HepG2 (cell line): ENCODE data around the gene NDRG3. TPM values are rescaled to one million over a fixed set of nuclear protein-coding genes. Genes with fewer than 3 reads are reported as not detected.

Experiments
- BRD4 ChIP-seq: sonication (generic); formaldehyde crosslinking; IDR thresholded peaks from 2 replicates; pipeline ENCODE4 v1.4.0; 2020; ENCODE audit warnings: missing genetic modification reagents
- CC2D1A ChIP-seq: sonication (generic); formaldehyde crosslinking; IDR thresholded peaks from 2 replicates; pipeline ENCODE4 v1.8.1; 2023; ENCODE audit warnings: mild to moderate bottlenecking, missing genetic modification reagents
- CCDC6 ChIP-seq: sonication (generic); formaldehyde crosslinking; IDR thresholded peaks from 2 replicates; pipeline ENCODE4 v1.8.1; 2022; ENCODE audit warnings: mild to moderate bottlenecking, missing genetic modification reagents, moderate library complexity
- EHMT2 ChIP-seq: fragments of 200-600 bp; sonication (generic); IDR thresholded peaks from 2 replicates; pipeline ENCODE4 v1.7.0; 2017; ENCODE audit warnings: antibody characterized with exemption, low read depth, low read length, borderline replicate concordance
- GATAD1 ChIP-seq: IDR thresholded peaks from 2 replicates; pipeline ENCODE4 v1.6.1; 2016; ENCODE audit warnings: missing genetic modification reagents, missing compliant biosample characterization
- HNF1B ChIP-seq: sonication (generic); formaldehyde crosslinking; IDR thresholded peaks from 2 replicates; pipeline ENCODE4 v1.5.1; 2020; ENCODE audit warnings: mild to moderate bottlenecking, moderate library complexity, missing genetic modification reagents
- KDM5A ChIP-seq: fragments of 200-600 bp; sonication (generic); IDR thresholded peaks from 2 replicates; pipeline ENCODE4 v1.7.0; 2018; ENCODE audit warnings: antibody characterized with exemption, mild to moderate bottlenecking, low read length, borderline replicate concordance
- KLF16 ChIP-seq, 2 experiments: sonication (generic) in 1 of 2; formaldehyde crosslinking in 1 of 2; IDR thresholded peaks; 2 replicates each; pipeline versions ENCODE4 v1.6.1 to v1.8.0; 2016 to 2023; ENCODE audit warnings: missing genetic modification reagents in 2 of 2, missing compliant biosample characterization in 1 of 2
- PRPF4 ChIP-seq: fragments of 200-400 bp; formaldehyde crosslinking; IDR thresholded peaks from 2 replicates; pipeline ENCODE4 v1.6.1; 2016; ENCODE audit warnings: low read length, low read depth; ENCODE audit not compliant: poor library complexity, severe bottlenecking
- RARA ChIP-seq: IDR thresholded peaks from 2 replicates; pipeline ENCODE4 v1.6.1; 2016; ENCODE audit warnings: missing genetic modification reagents, missing compliant biosample characterization
- RCOR2 ChIP-seq: IDR thresholded peaks from 2 replicates; pipeline ENCODE4 v1.6.1; 2016; ENCODE audit warnings: missing biosample characterization, missing genetic modification reagents
- RXRA ChIP-seq: sonication (generic); formaldehyde crosslinking; IDR thresholded peaks from 2 replicates; pipeline ENCODE4 v1.5.1; 2020; ENCODE audit warnings: missing genetic modification reagents
- SRF ChIP-seq: IDR thresholded peaks from 2 replicates; pipeline ENCODE4 v1.6.1; 2011; ENCODE audit warnings: mild to moderate bottlenecking, low read depth, low read length, moderate library complexity
- STAG1 ChIP-seq: sonication (generic); formaldehyde crosslinking; IDR thresholded peaks from 2 replicates; pipeline ENCODE4 v1.4.0; 2020; ENCODE audit warnings: missing genetic modification reagents
- STAT5B ChIP-seq: sonication (generic); formaldehyde crosslinking; IDR thresholded peaks from 2 replicates; pipeline ENCODE4 v1.4.0; 2020; ENCODE audit warnings: missing genetic modification reagents
- SYNCRIP ChIP-seq: fragments of 200-400 bp; formaldehyde crosslinking; IDR thresholded peaks from 2 replicates; pipeline ENCODE4 v1.6.1; 2018; ENCODE audit warnings: mild to moderate bottlenecking, low read depth, low read length; ENCODE audit not compliant: insufficient read depth
- ZC3H13 ChIP-seq: sonication (generic); formaldehyde crosslinking; IDR thresholded peaks from 2 replicates; pipeline ENCODE4 v1.8.1; 2023; ENCODE audit warnings: mild to moderate bottlenecking, missing genetic modification reagents, moderate library complexity
- ZFAT ChIP-seq: sonication (generic); formaldehyde crosslinking; conservative IDR thresholded peaks from 2 replicates; pipeline ENCODE4 v1.8.1; 2023; ENCODE audit warnings: missing genetic modification reagents, inconsistent platforms
- ZFP90 ChIP-seq: sonication (generic); formaldehyde crosslinking; IDR thresholded peaks from 2 replicates; pipeline ENCODE4 v1.8.0; 2022; ENCODE audit warnings: missing genetic modification reagents, mild to moderate bottlenecking, inconsistent platforms, borderline replicate concordance
- ZNF264 ChIP-seq: sonication (generic); formaldehyde crosslinking; IDR thresholded peaks from 2 replicates; pipeline ENCODE4 v1.4.0; 2020; ENCODE audit warnings: missing genetic modification reagents
- ZNF468 ChIP-seq: sonication (generic); formaldehyde crosslinking; IDR thresholded peaks from 2 replicates; pipeline ENCODE4 v1.8.0; 2022; ENCODE audit warnings: mild to moderate bottlenecking, moderate library complexity, missing genetic modification reagents
- ZNF501 ChIP-seq: sonication (generic); formaldehyde crosslinking; IDR thresholded peaks from 2 replicates; pipeline ENCODE4 v1.5.1; 2020; ENCODE audit warnings: mild to moderate bottlenecking, moderate library complexity, missing genetic modification reagents
- ZNF710 ChIP-seq: sonication (generic); formaldehyde crosslinking; IDR thresholded peaks from 2 replicates; pipeline ENCODE4 v1.5.0; 2020; ENCODE audit warnings: mild to moderate bottlenecking, missing genetic modification reagents, borderline replicate concordance
- ZNF850 ChIP-seq: sonication (generic); formaldehyde crosslinking; conservative IDR thresholded peaks from 2 replicates; pipeline ENCODE4 v1.9.0; 2021; ENCODE audit warnings: mild to moderate bottlenecking, missing genetic modification reagents
- polyA plus RNA-seq, 8 experiments: library from polyadenylated mRNA; depleted of rRNA in 3 of 8; stranded (reverse) in 7 of 8; unstranded in 1 of 8; fragments of >200 nt; fragmentation: Illumina TruSeq in 4 of 8; extraction: Trizol in 4 of 8; gene quantifications; 2 replicates each; pipeline versions ENCODE4 v1.2.1 to v1.2.3, GENCODE V29; 2011 to 2016; ENCODE audit warnings: low read depth in 4 of 8, missing spikeins in 1 of 8, mixed read lengths in 1 of 8; ENCODE audit not compliant: insufficient read depth in 1 of 8
- total RNA-seq, 5 experiments: library from RNA; depleted of rRNA; stranded (reverse); fragments of >200 nt; fragmentation: Illumina TruSeq; extraction: Trizol; gene quantifications; 2 replicates each; pipeline ENCODE4 v1.2.3, GENCODE V29; 2016; ENCODE audit warnings: low read depth in 1 of 5

NDRG3 gene
- total and polyA plus RNA-seq, 2 of the 13 experiments (the other 11 are each of a cell fraction or from before 2014, with no cell fraction given): 36.0 to 40.5 TPM

DNA sequence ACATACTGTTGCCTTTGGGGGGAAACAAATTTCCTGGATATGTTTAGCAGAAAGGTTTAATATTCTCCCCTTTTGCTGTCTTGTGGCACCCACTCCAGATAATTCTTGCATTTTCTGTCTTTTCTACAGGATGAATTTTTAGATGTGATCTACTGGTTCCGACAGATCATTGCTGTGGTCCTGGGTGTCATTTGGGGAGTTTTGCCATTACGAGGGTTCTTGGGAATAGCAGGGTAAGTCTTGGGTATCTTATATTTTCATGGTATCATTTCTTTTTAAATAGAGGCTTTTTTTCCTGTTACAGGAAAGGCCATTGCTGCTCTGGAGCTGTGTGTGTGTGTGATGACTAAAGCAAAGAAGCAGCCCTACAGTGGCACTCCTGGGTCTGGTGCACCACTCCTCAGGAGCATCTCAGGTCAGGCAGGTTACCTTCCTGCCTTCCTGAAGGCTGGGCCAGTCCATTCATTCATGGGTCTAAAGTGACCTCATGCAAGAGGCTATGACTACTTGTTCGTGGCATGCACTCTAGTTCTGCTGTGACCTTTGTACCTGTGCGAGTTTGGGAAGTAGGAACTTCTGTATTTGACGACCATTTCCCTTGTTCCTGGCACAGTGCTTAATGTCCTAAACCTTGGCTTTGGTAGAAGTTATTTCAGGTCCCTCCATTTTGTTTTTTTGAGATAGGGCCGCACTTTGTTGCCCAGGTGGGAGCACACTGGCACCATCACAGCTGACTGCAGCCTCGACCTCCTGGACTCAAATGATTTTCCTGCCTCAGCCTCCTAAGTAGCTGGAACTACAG is 138.1 kb downstream of the NDRG3 start (continued):
- no peak; the same call in 1 of the 2 replicates for TF ChIP-seq ZNF501 (CRISPR knock-in tag)
- no peak for TF ChIP-seq STAG1 (CRISPR knock-in tag)
- no peak for TF ChIP-seq CC2D1A
- no peak for TF ChIP-seq CCDC6 (CRISPR knock-in tag)
- TF ChIP-seq GATAD1 (CRISPR knock-in tag): peak; percentile 81
- TF ChIP-seq RARA (CRISPR knock-in tag): peak; percentile 85
- no peak; the same call in 1 of the 2 replicates for TF ChIP-seq ZNF850 (CRISPR knock-in tag)
- no peak for TF ChIP-seq SYNCRIP
- no peak for TF ChIP-seq ZNF264 (CRISPR knock-in tag)
- TF ChIP-seq ZFAT (CRISPR knock-in tag): no peak
- no peak for TF ChIP-seq BRD4 (CRISPR knock-in tag)
- no peak for TF ChIP-seq HNF1B (CRISPR knock-in tag)
- TF ChIP-seq ZC3H13 (CRISPR knock-in tag): no peak
- TF ChIP-seq ZFP90 (CRISPR knock-in tag): no peak
- no peak for TF ChIP-seq EHMT2
- TF ChIP-seq PRPF4: no peak
- no peak for TF ChIP-seq STAT5B (CRISPR knock-in tag)
- TF ChIP-seq SRF: no peak; the same call in 1 of the 2 replicates
- TF ChIP-seq ZNF468: no peak
- TF ChIP-seq ZNF710 (CRISPR knock-in tag): no peak; the same call in 1 of the 2 replicates
- peak; percentile 96 for TF ChIP-seq RXRA
- 0 out of 2 replicates have a peak, but pooled peaks have one; percentile 19 for TF ChIP-seq KDM5A
- TF ChIP-seq KLF16 (CRISPR knock-in tag; IDR thresholded peaks at IDR 0.05): no peak
- TF ChIP-seq RCOR2: no peak
